CD4-positive, CD25-positive, alpha-beta regulatory T cell (primary cell): ENCODE data around the gene CFD. TPM values are rescaled to one million over a fixed set of nuclear protein-coding genes. Genes with fewer than 3 reads are reported as not detected.
"Not testable (repeated sequence)": the region's sequence is repeated elsewhere in the genome, so short reads cannot be mapped to it uniquely, and the experiment has no call there.

Experiments used
- ATAC-seq, 2 donors: fragments of 150-1000 bp; cut with Tn5 transposase; one replicate each; pipeline ENCODE4 v1.10.0; 2021; ENCODE audit warnings: low read depth in 2 of 2, moderate number of reproducible peaks in 2 of 2, moderate library complexity in 1 of 2
- DNase-seq, 3 donors: peaks; one replicate each; pipeline versions ENCODE4 v3.0.0 to v3.0.0-alpha.2; 2012 to 2022; ENCODE audit warnings: mixed read lengths in 1 of 3
- H3K27ac ChIP-seq: one replicate; pipeline ENCODE4 v1.7.0; 2013; ENCODE audit warnings: mild to moderate bottlenecking, low read length; ENCODE audit not compliant: insufficient read depth, poor library complexity, severe bottlenecking
- H3K27me3 ChIP-seq: one replicate; pipeline ENCODE4 v1.7.0; 2013; ENCODE audit warnings: low read length; ENCODE audit not compliant: control insufficient read depth, insufficient read depth
- H3K36me3 ChIP-seq: one replicate; pipeline ENCODE4 v1.7.0; 2013; ENCODE audit warnings: mild to moderate bottlenecking, low read length, moderate library complexity; ENCODE audit not compliant: control insufficient read depth, insufficient read depth
- H3K4me1 ChIP-seq: 2 replicates; pipeline ENCODE4 v1.7.0; 2013; ENCODE audit warnings: mild to moderate bottlenecking, low read length; ENCODE audit not compliant: insufficient read depth, control insufficient read depth, poor library complexity, severe bottlenecking
- H3K4me3 ChIP-seq: one replicate; pipeline ENCODE4 v1.7.0; 2013; ENCODE audit warnings: low read depth, mild to moderate bottlenecking, low read length, moderate library complexity
- H3K9me3 ChIP-seq, 2 experiments: 1 replicate in 1 of 2; 2 replicates in 1 of 2; pipeline ENCODE4 v1.7.0; 2013; ENCODE audit warnings: low read length in 2 of 2, mild to moderate bottlenecking in 1 of 2, moderate library complexity in 1 of 2; ENCODE audit not compliant: control insufficient read depth in 2 of 2
- H3K27ac Mint-ChIP-seq, 3 donors: one replicate each; pipeline ENCODE4 v1.8.0; 2020 to 2022; ENCODE audit warnings: mild to moderate bottlenecking in 3 of 3, mixed read lengths in 3 of 3, moderate library complexity in 2 of 3
- H3K27me3 Mint-ChIP-seq: one replicate; pipeline ENCODE4 v1.8.0; 2022; ENCODE audit warnings: mild to moderate bottlenecking, mixed read lengths
- H3K36me3 Mint-ChIP-seq: one replicate; pipeline ENCODE4 v1.8.0; 2020; ENCODE audit warnings: mixed read lengths
- H3K4me1 Mint-ChIP-seq, 4 donors: one replicate each; pipeline ENCODE4 v1.8.0; 2020 to 2022; ENCODE audit warnings: mixed read lengths in 4 of 4, mild to moderate bottlenecking in 1 of 4
- H3K4me3 Mint-ChIP-seq, 4 donors: one replicate each; pipeline ENCODE4 v1.8.0; 2020 to 2022; ENCODE audit warnings: mild to moderate bottlenecking in 4 of 4, mixed read lengths in 4 of 4, moderate library complexity in 3 of 4
- H3K9me3 Mint-ChIP-seq, 7 donors: one replicate each; pipeline ENCODE4 v1.8.0; 2020 to 2022; ENCODE audit warnings: mixed read lengths in 7 of 7, mild to moderate bottlenecking in 3 of 7, moderate library complexity in 2 of 7
- polyA plus RNA-seq, 4 donors: library from polyadenylated mRNA; unstranded; fragments of 300-500 nt; fragmentation: Illumina TruSeq; gene quantifications; one replicate each; pipeline ENCODE4 v1.2.3, GENCODE V29; 2021
- total RNA-seq: library from RNA; stranded (reverse); gene quantifications from one replicate; pipeline ENCODE4 v1.2.3, GENCODE V29; 2022

CFD gene
- total and polyA plus RNA-seq, 5 donors from 2014 or later = 1.9 to 6.4 (median 2.0) TPM

DNA sequence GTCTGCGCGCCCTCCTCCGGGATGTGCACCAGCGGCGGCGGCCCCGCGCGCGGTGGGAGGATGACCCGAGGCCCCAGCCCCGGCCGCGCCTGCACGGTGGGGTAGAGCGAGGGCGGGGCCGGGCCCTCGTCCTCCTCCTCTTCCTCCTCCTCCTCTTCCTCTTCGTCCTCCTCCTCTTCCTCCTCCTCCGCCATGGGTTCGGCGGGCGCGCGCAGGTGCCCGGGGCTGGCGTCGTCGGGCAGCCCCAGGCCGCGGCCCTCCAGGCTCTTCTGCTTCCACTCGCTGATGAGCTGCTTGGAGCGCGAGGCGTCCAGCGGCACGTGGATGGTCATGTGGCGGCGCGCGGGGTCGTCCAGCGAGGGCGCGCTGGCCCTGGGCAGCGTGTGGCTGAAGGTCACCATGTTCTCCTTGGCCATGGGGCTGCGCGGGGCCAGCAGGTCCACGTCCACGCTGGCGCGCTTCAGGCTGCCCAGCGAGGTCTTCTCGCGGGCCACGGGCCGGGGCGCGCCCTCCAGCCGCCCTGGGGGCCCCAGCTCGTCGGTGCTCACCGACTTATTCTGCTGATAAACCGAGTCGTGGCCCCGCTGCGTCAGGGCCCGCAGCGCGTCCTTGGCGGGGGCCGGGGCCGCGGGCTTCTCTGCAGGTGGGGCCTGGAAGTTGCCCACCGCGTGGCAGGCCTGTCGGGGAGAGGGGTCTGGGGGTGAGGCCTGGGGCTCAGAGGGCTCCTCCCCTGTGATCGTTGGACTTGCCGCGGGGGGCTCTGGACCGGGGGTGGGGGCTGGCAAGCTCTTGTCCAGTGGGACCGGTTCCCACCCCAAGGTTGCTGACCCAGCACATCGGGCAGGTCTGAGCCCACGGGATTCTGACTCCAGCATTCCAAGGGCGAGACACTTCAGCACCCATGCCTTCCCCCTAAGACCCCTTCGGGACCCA is 46.0 kb upstream of the CFD start:
- H3K27me3 ChIP-seq = no peaks in the 10 kb centered on the region
- H3K4me1 ChIP-seq = no peaks in the 10 kb centered on the region
- peaks cover 35% of the 10 kb centered on the region for H3K36me3 ChIP-seq
- ATAC-seq (no peak), DNase-seq (no peak)
- H3K4me3 ChIP-seq = no peak overlapping the region
- no peak overlapping the region for H3K27ac ChIP-seq
- H3K9me3 ChIP-seq = no peaks in the 10 kb centered on the region
- H3K27ac Mint-ChIP-seq = no peak overlapping the region
- H3K4me1 Mint-ChIP-seq = peaks cover 0 to 2% (median 0%) of the 10 kb centered on the region in 4 donors
- H3K4me3 Mint-ChIP-seq = no peak overlapping the region
- peaks cover 8% of the 10 kb centered on the region for H3K36me3 Mint-ChIP-seq
- no peaks in the 10 kb centered on the region for H3K27me3 Mint-ChIP-seq
- peaks cover 0 to 2% (median 0%) of the 10 kb centered on the region in 7 donors for H3K9me3 Mint-ChIP-seq

DNA sequence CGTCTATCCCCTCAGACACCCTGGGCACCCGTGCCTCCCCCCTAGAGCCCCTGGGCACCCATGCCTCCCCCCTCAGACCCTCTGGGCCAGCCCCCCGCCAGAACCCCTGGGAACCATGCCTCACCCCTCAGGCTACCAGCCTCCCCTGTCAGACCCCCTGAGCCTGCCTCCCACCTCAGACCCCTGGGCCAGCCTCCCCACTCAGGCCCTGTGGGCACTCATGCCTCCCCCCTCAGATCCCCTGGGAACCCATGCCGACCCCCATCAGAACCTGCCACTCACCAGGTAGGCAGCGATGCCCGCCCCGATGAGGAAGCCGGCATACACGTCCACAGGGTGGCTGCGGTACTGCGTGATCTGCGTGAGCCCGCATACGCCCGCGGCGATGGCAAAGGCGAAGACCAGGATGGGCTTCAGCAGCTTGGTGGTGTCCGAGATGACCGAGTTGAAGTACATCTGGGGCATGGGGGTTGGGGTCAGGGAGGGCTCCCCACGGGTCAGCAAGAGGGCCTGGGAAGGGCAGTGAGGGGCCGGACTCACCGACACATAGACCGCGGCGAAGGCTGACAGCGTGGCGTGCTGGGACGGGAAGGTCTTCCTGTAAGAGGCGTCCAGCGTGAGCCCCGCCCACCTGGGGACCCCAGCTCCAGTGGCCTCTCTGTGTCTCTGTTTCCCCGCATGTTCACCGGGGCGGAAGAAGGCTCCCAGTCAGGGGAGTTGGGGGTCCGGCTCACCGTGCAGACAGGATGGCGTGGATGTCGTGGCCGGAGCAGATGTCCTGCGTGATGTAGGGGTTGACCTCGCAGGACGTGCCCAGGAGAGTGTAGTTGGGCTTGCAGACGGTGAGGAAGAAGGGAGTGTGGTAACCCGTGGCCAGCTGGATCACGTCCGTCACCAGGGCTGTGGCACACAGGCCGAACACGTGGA is 45.0 kb upstream of the CFD start:
- Histone ChIP-seq H3K9me3 (no peaks in the 10 kb centered on the region), H3K4me1 (no peaks in the 10 kb centered on the region), H3K27ac (no peak overlapping the region), H3K36me3 (peaks cover 27% of the 10 kb centered on the region), H3K4me3 (no peak overlapping the region), H3K27me3 (no peaks in the 10 kb centered on the region)
- H3K27me3 Mint-ChIP-seq = no peaks in the 10 kb centered on the region
- DNase-seq (no peak), ATAC-seq (no peak)
- H3K36me3 Mint-ChIP-seq = peaks cover 8% of the 10 kb centered on the region
- H3K4me3 Mint-ChIP-seq = no peak overlapping the region
- H3K4me1 Mint-ChIP-seq = peaks cover 0 to 2% (median 0%) of the 10 kb centered on the region in 4 donors
- no peak overlapping the region for H3K27ac Mint-ChIP-seq
- peaks cover 0 to 2% (median 0%) of the 10 kb centered on the region in 7 donors for H3K9me3 Mint-ChIP-seq

DNA sequence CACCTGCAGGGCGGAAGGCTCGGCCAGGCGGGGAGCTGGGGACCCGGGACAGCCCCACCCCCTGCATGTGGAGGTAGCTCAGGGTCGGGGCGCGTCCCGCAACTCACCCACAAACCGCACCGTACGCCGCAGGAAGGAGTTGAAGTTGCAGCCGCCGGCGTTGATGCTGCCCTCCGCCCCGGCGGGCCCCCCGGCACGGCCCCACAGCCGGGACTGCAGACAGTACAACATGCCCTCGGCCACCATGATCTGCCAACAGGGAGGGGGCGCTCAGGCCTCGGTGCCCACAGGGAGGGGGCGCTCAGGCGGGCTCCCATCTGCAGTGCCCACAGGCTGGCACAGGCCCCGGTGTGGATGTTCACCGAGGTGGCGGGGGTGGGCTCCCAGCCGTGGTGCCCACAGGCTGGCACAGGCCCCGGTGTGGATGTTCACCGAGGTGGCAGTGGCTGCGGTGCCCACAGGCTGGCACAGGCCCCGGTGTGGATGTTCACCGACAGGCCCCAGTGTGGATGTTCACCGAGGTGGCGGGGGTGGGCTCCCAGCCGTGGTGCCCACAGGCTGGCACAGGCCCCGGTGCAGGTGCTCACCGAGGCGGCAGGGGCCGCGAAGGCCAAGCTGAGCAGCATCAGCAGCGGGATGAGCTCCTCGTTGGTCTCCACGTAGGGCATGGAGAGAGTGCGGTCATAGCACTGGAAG is 44.2 kb upstream of the CFD start:
- Mint-ChIP-seq H3K27ac (no peak overlapping the region), H3K4me1 (peaks cover 0 to 2% (median 0%) of the 10 kb centered on the region in 4 donors), H3K9me3 (peaks cover 0 to 2% (median 0%) of the 10 kb centered on the region in 7 donors), H3K36me3 (peaks cover 8% of the 10 kb centered on the region), H3K4me3 (no peak overlapping the region), H3K27me3 (peaks cover 1% of the 10 kb centered on the region)
- no peak overlapping the region for H3K4me3 ChIP-seq
- no peak overlapping the region for H3K27ac ChIP-seq
- H3K9me3 ChIP-seq = no peaks in the 10 kb centered on the region
- H3K27me3 ChIP-seq = no peaks in the 10 kb centered on the region
- no peaks in the 10 kb centered on the region for H3K4me1 ChIP-seq
- H3K36me3 ChIP-seq = peaks cover 19% of the 10 kb centered on the region
- peak; percentile 8 to 13 for ATAC-seq
- DNase-seq = no peak

DNA sequence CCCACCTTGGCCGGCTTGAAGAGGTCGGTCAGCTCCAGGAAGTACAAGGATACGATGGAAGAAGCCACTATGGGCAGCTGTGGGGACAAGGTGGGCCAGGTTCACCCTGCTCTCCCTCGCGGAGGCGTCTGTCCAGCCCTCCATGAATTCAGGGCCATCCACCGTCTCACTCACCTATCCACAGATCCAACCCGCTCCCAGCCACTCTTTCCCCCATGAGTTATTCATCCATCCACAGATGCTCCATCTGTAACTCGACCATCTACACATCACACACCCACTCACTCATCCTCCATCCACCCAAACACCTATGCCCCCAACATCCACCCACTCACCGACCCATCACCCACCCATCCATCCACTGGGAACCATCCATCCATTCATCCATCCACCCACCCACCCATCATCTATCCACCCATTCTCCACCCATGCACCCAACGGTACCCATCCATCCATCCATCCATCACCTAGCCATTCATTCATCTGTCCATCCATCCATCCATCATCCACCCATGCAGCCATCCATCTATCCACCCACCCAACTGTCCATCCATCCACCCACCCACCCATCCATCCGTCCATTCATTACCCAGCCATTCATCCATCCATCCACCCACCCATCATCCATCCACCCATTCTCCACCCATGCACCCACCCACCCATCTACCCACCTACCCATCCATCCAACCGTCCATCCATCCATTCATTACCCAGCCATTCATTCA is 43.5 kb upstream of the CFD start:
- ATAC-seq (no peak), DNase-seq (no peak)
- Histone ChIP-seq H3K9me3 (no peaks in the 10 kb centered on the region), H3K27ac (no peak overlapping the region), H3K36me3 (peaks cover 12% of the 10 kb centered on the region), H3K27me3 (no peaks in the 10 kb centered on the region), H3K4me3 (no peak overlapping the region), H3K4me1 (no peaks in the 10 kb centered on the region)
- Mint-ChIP-seq H3K27ac (no peak overlapping the region), H3K36me3 (peaks cover 8% of the 10 kb centered on the region), H3K4me3 (no peak overlapping the region), H3K27me3 (peaks cover 6% of the 10 kb centered on the region), H3K4me1 (peaks cover 0 to 2% (median 0%) of the 10 kb centered on the region in 4 donors), H3K9me3 (peaks cover 0 to 2% (median 0%) of the 10 kb centered on the region in 7 donors)

DNA sequence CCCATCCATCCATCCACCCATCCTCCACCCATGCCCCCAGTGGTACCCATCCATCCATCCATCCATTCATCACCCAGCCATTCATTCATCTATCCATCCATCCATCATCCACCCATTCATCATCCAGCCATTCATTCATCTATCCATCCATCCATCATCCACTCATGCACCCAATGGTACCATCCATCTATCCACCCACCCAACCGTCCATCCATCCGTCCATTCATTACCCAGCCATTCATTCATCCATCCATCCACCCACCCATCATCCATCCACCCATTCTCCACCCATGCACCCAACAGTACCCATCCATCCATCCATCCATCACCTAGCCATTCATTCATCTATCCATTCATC is 43.0 kb upstream of the CFD start:
- H3K4me1 Mint-ChIP-seq = peaks cover 0 to 2% (median 0%) of the 10 kb centered on the region in 4 donors
- H3K4me3 Mint-ChIP-seq = no peak overlapping the region
- no peak for DNase-seq
- H3K36me3 Mint-ChIP-seq = peaks cover 8% of the 10 kb centered on the region
- H3K9me3 ChIP-seq = no peaks in the 10 kb centered on the region
- ATAC-seq = no peak
- peaks cover 0 to 2% (median 0%) of the 10 kb centered on the region in 7 donors for H3K9me3 Mint-ChIP-seq
- H3K27ac Mint-ChIP-seq = no peak overlapping the region
- H3K36me3 ChIP-seq = peaks cover 6% of the 10 kb centered on the region
- peaks cover 2% of the 10 kb centered on the region for H3K4me1 ChIP-seq
- H3K4me3 ChIP-seq = no peak overlapping the region
- no peak overlapping the region for H3K27ac ChIP-seq
- no peaks in the 10 kb centered on the region for H3K27me3 ChIP-seq
- peaks cover 6% of the 10 kb centered on the region for H3K27me3 Mint-ChIP-seq

DNA sequence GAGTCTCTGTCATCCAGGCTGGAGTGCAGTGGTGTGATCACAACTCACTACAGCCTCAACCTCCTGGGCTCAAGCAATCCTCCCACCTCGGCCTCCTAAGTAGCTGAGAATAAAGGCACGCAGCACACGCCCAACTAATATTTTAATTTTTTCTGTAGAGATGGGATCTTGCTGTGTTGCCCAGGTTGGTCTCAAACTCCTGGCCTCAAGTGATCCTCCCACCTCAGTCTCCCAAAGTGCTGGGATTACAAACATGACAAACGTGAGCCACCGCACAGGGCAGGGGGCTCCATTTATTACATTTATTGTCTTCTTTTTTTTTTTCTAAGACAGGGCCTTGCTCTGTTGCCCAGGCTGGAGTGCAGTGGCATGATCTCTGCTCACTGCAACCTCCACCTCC is 39.3 kb upstream of the CFD start:
- not testable (repeated sequence) for DNase-seq, H3K36me3 Mint-ChIP-seq, H3K9me3 Mint-ChIP-seq, H3K27ac ChIP-seq, H3K4me3 ChIP-seq, H3K4me1 ChIP-seq, ATAC-seq, H3K36me3 ChIP-seq, H3K9me3 ChIP-seq, H3K4me3 Mint-ChIP-seq, H3K27me3 ChIP-seq, H3K4me1 Mint-ChIP-seq, H3K27ac Mint-ChIP-seq
- H3K27me3 Mint-ChIP-seq = peaks cover 21% of the 10 kb centered on the region
